Head of caudate nucleus (tissue), 42 donors: ENCODE results near the gene CD24.
"Not testable (repeated sequence)": the region's sequence is repeated elsewhere in the genome, so short reads cannot be mapped to it uniquely, and the experiment has no call there.

ENCODE experiments used
- DNase-seq, 42 donors: peaks; one replicate each; pipeline versions ENCODE4 v3.0.0 to v3.0.0-alpha.2; 2020 to 2021; ENCODE audit warnings: mixed read lengths in 7 of 42
- intact Hi-C: fragments of 100-400 bp; cut with DNase I; formaldehyde crosslinking; loops from one replicate; pipeline ENCODE4 v1.15.0; 2022

CD24 gene

GRCh38 chr6:106973018-106973835, 1.3 kb downstream of the CD24 start:
- intact Hi-C loops, result no loop called here
- peak in 1 of 42 donors; percentile 5 for DNase-seq

- intact Hi-C loops, result no loop called here
- no peak for DNase-seq
Observed at GRCh38 chr6:106972500-106972899, 2.0 kb downstream of the CD24 start.

GRCh38 chr6:106970769-106971168, 3.8 kb downstream of the CD24 start:
- intact Hi-C loops, DNase-seq: not testable (repeated sequence)

DNA sequence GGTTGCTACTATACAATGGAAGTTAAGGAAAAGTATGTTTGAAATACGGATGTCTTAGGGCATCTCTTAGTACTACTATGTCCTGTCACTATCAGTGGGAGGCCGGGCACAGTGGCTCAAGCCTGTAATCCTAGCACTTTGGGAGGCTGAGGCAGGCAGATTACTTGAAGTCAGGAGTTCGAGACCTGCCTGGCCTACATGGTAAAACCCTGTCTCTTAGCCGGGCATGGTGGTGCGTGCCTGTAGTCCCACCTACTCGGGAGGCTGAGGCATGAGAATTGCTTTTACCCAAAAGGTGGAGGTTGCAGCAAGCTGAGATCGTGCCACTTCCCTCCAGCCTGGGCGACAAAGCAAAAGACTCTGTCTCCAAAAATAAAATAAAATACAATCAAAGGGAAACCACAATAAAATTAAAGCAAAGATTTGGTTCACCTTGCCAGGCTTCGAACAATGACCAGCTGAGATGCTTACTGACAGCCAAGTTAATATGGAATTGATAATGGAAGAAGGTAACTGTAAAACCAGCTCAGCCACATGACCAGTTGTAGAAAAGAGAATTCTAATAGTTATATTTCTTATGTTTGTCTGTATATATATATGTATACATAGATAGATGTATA, 6.5 kb downstream of the CD24 start:
- intact Hi-C loops, result no loop called here

DNA sequence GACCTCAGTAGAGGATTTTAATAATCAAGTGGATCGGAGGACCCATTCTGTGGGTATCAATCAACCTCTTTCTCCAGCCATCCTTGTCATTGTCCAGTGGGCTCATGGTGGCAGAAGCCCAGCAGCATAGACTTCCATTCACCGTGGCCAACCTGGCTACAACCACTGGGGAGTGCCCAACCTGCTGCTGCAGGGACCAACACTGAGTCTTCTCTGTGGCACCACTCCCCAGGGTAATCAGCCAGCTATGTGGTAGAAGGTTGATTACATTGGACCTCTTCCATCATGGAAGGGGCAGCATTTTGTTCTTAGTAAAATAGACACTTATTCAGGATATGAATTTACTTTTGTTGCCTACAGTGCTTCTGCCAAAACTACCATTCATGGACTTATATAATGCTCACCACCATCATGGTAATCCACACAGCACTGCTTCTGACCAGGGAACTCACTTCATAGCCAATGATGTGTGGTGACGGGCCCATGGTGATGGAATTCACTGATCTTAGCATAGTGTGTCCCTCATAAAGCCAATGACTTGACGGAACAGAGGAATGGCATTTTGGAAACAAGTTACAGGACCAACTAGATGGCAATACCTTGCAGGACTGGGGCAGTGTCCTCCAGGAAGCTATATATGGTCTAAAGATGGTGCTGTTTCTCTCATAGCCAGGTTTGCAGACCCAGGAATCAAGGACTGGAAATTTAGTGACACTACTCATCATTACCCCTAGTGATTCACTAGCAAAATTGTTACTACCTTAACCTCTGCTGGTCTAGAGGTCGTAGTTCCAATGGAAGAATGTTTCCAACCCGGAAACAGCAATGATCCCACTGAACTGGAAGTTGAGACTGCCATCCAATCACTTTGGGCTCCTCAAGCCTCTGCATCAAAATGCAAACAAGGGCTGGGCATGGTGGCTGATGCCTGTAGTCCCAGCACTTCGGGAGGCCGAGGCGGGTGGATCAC, 7.6 kb downstream of the CD24 start:
- no peak for DNase-seq
- intact Hi-C loops, result no loop called here

More for the DNA sequence above, 6.5 kb downstream of the CD24 start:
- no peak for DNase-seq

GRCh38 chr6:106966229-106966628, 8.3 kb downstream of the CD24 start:
- intact Hi-C loops, result no loop called here
- DNase-seq, result no peak

GRCh38 chr6:106964954-106965353, 9.6 kb downstream of the CD24 start:
- intact Hi-C loops, result no loop called here
- no peak for DNase-seq

DNA sequence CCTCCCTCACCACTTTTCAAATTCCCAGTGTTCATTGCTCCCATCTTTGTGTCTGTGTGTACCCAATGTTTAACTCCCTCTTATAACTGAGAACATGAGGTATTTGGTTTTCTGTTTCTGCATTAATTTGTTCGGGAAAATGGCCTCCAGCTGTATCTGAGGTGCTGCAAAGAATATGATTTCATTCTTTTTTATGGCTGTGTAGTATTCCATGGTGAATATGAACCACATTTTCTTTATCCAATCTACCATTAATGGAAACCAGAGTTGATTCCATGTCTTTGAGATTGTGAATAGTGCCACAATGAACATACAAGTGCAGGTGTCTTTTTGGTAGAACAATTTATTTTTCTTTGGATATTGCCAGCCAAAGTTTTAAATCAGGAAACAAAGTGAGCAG, 10.4 kb downstream of the CD24 start:
- intact Hi-C loops, result no loop called here
- DNase-seq, result no peak

DNA sequence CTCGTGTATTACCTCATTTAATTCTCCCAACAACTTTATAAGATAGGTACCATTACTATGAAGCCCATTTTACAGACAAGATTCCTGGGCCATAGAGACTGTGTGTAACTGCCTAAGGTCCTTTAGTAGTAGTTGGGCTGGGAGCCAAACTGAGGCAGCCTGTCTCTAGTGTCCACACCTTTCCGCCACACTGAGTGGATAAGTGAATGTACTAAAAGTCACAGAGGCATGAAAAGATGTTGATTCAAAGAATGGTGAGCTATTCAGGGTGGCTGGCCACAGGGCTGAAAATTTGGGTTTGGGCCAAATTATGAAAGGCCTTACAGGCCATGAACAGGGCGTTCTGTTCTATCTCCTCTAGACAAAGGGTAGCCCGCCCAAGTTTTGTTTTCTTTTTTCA, 11.0 kb downstream of the CD24 start:
- DNase-seq, result no peak
- intact Hi-C loops, result no loop called here

DNA sequence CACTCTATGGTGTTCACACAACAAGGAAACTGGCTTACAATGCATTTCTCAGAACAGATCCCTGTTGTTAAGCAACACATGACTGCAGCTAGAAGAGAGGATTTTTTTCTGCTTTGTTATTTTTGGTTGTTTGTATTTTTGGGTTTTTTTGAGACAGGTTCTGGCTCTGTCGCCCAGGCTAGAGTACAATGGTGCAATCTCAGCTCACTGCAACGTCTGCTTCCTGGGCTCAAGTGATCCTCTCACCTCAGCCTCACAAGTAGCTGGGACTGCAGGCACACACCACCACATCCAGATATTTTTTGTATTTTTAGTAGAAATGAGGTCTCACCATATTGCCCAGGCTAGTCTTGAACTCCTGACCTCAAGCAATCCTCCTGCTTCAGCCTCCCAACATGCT, 12.7 kb downstream of the CD24 start:
- no peak for DNase-seq
- intact Hi-C loops, result no loop called here

DNA sequence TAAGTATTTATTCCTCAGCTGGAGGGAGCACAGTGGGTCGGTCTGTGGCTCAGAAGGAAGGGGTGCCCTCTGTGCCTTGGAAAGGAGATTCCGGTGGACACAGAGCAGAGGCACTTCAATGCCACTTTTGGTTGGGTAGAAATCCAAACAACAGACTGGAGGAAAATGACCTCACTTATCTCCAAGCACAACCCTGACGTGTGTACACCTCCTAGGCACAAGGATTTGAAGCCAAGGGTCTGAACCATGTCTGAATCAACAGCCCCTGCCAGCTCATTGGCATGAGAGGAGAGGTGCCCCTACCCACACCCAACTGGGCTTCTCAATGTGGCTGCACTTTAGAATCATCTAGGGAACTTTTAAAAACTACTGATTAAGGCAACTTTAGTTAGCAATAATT, 13.4 kb downstream of the CD24 start:
- no peak for DNase-seq
- intact Hi-C loops, result no loop called here

DNA sequence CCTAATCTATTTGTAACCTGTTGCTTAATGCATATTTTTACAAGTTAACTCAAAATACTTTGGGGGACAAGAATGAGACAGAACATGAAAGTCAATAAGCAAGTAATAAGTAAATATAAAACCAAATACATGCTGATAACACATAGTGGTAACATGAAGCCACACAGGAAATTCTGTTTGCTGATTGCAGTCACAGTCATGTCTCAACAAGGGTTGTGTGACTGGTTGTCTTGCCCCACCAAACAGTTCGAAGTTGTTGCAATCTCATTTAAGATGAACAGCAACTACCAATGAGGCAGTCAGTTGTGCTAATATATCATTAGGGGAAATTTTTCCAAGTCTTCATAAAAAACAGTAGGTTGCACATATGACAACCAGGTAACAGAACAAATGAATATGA, 14.5 kb downstream of the CD24 start:
- intact Hi-C loops, result no loop called here

DNA sequence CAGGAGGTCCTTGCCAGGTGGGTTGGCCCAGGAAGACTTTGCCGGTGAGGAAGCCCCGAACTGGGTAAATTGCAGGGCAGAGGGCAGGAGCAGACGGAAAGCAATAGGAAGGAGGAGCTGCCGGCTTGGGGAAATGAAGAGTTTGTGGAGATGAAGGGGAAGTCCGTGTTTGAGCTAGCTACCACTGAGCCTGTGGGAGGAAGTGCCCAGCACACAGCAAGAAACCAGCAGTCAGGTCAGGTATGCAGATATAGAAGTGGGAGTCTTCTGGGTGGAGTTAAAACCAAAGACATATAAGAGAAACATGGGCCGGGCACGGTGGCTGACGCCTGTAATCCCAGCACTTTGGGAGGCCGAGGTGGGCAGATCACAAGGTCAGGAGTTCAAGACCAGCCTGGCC, 34.7 kb downstream of the CD24 start:
- peak in 6 of 42 donors; percentile 1 to 38 (median 3) for DNase-seq
- intact Hi-C loops, result no loop called here

More for the DNA sequence above, 14.5 kb downstream of the CD24 start:
- no peak for DNase-seq

GRCh38 chr6:106939208-106939607, 35.3 kb downstream of the CD24 start:
- DNase-seq, result no peak
- intact Hi-C loops, result no loop called here

GRCh38 chr6:106927531-106928398, 46.8 kb downstream of the CD24 start:
- DNase-seq, result peak in 2 of 42 donors; percentile 7 to 11
- intact Hi-C loops, result no loop called here

DNA sequence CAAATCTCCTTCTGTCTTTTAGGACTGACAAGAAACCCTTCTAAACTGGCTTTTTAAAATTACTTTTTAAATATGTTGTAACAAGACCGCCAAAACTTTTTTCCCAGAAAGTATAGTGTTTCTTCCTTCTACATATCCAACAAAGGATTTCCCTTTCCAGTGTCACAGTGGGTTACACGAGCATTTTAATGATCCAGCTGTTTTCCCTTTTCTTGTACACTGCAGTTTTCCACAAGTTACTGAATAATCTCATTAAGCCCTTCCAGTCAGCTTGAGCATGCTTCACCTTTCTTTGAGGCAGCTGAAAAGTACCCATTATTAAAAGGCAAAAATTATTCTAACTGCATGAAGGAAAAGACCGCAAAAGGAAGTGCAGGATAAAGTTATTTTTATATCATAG, 48.6 kb downstream of the CD24 start:
- intact Hi-C loops, result no loop called here
- DNase-seq, result no peak

DNA sequence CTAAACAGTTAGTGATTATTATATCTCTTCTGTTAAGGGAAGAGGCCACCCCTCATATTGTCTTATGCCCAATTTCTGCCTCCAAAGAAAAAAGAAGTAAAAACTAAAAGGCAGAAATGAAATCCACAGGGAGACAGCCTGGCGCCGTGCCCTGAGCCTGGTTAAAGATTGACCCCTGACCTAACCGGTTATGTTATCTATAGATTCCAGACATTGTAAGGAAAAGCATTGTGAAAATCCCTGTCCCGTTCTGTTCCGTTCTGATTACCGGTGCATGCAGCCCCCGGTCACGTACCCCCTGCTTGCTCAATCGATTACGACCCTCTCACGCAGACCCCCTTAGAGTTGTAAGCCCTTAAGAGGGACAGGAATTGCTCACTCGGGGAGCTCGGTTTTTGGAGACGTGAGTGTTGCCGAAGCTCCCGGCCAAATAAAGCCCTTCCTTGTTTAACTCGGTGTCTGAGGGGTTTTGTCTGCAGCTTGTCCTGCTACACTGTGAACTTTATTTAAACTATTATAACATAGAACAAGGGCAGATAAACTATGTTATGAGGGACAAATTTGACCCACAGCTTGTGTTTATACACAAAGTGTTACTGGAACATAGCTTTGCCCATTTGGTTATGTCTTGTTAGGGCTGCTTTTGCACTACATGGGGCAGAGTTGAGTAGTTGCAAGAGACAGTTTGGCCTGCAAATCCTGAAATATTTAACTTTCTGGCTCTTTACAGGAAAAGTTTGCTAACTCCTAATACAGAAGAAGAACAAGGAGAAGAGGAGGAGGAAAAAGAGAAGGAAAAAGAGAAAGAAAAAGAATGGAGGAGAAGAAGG, 49.6 kb downstream of the CD24 start:
- no peak for DNase-seq
- intact Hi-C loops, result no loop called here

DNA sequence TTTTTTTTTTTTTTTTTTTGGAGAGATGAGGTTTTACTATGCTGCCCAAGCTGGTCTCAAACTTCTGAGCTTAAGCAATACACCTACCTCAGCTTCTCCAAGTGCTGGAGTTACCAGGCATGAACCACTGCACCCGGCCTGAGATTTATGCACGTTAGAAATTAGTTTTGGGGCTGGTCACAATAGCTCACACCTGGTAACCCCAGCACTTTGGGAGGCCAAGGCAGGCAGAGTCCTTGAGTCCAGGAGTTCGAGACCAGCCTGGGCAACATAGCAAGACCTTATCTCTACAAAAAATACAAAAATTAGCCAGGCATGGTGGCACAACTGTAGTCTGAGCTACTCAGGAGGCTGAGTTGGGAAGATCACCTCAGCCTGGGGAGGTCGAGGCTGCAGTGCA, 51.9 kb downstream of the CD24 start:
- no peak for DNase-seq
- intact Hi-C loops, result no loop called here
